Measurements from ENCODE around the gene COL1A2.

DNA sequence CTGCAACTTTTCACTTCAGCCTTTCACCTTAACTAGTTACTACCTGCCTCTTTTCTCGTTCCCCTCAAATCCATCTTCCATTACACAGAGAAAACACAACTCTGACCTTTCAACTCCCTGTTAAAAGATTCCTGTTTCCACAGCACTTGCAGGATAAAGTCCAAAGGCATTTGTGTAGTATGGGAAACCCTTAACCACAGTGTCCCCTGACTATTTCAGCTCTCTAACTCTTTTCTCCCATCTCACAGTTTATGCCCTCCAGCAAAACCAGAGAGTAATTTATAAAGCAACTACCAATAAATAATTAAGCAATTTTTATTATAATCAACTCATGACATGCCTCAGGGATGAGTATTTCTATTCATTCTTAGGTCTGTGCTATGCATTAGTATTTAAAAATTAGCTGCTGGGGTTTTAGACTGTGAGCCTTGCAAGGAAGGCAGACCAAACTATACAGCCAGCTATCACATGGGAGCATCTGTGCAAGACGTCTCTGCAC lies 51.0 kb downstream of the COL1A2 start:
- no peak for TF ChIP-seq CTCF (IDR thresholded peaks at IDR 0.05)
- TF ChIP-seq POLR2A (IDR thresholded peaks at IDR 0.05), result no peak
